GM12864 (cell line): ENCODE measurements around the gene MINDY4.

ENCODE experiments used
- DNase-seq: peaks from one replicate; pipeline ENCODE4 v3.0.0-alpha.2; 2011; ENCODE audit warnings: low read depth
- H3K4me3 ChIP-seq: 2 replicates; pipeline ENCODE4 v1.5.1; 2011; ENCODE audit warnings: mild to moderate bottlenecking, low read depth, low read length, control low read depth
- TF ChIP-seq, protein P1 (sequence below): IDR thresholded peaks from 2 replicates; pipeline ENCODE4 v1.5.1; 2011; ENCODE audit warnings: low read depth, mild to moderate bottlenecking, moderate library complexity, low read length, control low read depth, inconsistent platforms; ENCODE audit errors: missing control alignments

Gene MINDY4

DNA sequence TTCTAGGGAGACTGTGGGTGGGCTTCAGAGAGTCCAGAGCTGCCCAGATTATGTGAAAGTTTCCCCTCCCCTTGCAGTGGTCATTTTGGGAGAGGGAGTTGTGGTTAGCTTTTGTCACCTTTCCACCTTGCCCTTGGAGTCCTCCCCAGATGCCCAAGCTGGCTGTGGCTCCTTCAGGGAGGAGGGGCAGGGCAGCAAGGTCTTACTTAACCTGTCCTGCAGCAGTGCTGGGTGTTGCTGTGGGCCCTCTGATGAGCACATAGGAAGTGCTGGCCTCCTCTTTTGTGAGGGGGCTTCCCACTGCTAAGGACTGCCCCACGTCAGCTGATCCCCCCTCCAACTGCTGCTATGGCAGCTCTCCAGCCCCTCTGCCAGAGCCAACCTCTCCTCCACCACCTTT is 122.8 kb downstream of the MINDY4 start:
- no peak overlapping the region for H3K4me3 ChIP-seq
- DNase-seq, result no peak
- TF ChIP-seq, protein P1, sequence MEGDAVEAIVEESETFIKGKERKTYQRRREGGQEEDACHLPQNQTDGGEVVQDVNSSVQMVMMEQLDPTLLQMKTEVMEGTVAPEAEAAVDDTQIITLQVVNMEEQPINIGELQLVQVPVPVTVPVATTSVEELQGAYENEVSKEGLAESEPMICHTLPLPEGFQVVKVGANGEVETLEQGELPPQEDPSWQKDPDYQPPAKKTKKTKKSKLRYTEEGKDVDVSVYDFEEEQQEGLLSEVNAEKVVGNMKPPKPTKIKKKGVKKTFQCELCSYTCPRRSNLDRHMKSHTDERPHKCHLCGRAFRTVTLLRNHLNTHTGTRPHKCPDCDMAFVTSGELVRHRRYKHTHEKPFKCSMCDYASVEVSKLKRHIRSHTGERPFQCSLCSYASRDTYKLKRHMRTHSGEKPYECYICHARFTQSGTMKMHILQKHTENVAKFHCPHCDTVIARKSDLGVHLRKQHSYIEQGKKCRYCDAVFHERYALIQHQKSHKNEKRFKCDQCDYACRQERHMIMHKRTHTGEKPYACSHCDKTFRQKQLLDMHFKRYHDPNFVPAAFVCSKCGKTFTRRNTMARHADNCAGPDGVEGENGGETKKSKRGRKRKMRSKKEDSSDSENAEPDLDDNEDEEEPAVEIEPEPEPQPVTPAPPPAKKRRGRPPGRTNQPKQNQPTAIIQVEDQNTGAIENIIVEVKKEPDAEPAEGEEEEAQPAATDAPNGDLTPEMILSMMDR, result no peak

GRCh38 chr7:30894866-30895605 is 123.8 kb downstream of the MINDY4 start:
- TF ChIP-seq, protein P1, result no peak
- no peak overlapping the region for H3K4me3 ChIP-seq
- DNase-seq, result no peak

DNA sequence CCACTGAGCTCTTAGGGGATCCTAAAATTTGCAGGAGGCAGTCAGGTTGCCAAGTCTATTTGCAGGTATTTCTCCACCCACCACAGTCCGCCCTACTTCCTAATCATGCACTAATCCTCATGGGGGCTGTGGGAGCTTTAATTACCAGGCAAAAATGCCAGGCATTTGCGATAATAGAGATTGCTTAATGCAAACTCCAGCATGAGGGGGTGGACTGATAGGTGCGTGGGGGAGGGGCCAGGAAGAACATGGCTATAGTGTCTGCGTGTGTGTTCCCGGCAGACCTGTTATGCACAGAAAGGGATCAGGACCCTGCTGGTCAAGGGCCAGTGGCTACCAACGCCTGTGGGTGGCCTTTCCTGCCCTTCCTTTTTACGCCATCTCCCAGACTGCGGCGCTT is 124.8 kb downstream of the MINDY4 start:
- no peak overlapping the region for H3K4me3 ChIP-seq
- no peak for DNase-seq

DNA sequence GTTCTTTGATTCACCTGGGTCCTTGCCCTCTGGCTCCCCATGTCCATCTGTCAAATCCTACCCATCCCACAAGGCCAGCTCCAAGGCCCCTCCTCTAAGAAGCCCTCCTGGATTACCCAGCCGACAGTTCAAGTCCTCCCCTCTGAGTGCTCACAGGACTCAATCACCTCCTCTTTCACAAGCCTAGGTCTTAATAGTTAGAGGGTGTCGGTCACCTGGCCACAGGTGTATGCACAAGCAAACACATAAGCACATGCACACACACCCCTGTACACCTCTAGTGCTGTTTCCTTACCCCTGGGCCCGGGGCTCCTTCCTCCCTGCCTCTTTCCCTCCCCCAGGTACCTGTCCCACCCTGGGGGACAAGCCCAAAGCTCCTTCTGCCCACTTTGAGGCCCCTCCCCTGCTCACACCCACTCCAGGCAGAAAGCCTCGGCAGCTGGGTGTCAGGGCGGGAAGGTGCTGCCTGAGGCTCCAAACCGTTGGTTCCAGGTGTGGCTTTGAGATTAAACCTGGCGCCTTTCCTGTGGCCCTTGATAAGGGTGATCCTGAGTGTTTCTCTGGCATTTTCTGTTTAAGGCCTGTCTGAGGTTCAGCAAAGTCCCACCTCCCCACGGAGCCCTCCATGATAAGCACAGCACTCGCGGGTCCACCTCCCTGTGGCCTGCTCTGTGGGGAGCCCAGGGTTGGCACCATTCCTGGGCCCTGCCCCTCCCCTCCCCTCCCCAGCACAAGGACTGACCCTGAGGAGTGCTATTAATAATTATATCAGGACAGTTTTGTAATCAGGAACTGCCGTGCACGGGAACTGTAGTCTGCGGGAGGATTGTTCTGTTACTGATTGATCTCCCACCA is 125.8 kb downstream of the MINDY4 start:
- DNase-seq, result no peak
- TF ChIP-seq, protein P1, result no peak
- no peak overlapping the region for H3K4me3 ChIP-seq

More for the DNA sequence above, 124.8 kb downstream of the MINDY4 start:
- TF ChIP-seq, protein P1, result no peak

- DNase-seq, result no peak
- TF ChIP-seq, protein P1, result no peak
- H3K4me3 ChIP-seq, result no peak overlapping the region
Measured at GRCh38 chr7:30897770-30898169, 126.6 kb downstream of the MINDY4 start.

DNA sequence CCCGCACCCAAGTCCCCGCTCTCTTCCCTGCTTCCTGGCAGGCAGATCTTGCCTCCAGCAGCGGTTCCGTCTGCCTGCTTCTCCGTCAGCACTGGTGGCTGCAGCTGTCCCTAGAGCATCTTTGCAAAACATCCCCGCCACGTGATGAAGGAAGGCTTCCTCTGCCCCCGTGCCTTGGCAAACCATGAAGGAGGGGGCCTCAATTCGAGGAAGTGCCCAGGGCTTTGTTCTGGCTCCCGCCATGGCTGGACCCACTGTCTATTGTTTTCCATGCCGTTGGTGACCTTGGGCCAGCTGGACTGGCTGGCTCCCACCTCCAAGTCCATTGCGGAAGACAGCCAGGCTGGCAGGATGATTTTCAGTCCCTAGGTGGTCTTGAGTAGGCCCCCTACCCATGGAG is 127.2 kb downstream of the MINDY4 start:
- TF ChIP-seq, protein P1, result no peak
- DNase-seq, result no peak

More for the DNA sequence above, 127.2 kb downstream of the MINDY4 start:
- H3K4me3 ChIP-seq, result no peak overlapping the region
